NCI-H2227 (cell line): ENCODE results near the gene CCDC149.

Experiments
- DNase-seq: peaks from one replicate; lab custom pipeline; 2025; ENCODE audit not compliant: unreplicated experiment; lab: John Stamatoyannopoulos, UW

Gene CCDC149

DNA sequence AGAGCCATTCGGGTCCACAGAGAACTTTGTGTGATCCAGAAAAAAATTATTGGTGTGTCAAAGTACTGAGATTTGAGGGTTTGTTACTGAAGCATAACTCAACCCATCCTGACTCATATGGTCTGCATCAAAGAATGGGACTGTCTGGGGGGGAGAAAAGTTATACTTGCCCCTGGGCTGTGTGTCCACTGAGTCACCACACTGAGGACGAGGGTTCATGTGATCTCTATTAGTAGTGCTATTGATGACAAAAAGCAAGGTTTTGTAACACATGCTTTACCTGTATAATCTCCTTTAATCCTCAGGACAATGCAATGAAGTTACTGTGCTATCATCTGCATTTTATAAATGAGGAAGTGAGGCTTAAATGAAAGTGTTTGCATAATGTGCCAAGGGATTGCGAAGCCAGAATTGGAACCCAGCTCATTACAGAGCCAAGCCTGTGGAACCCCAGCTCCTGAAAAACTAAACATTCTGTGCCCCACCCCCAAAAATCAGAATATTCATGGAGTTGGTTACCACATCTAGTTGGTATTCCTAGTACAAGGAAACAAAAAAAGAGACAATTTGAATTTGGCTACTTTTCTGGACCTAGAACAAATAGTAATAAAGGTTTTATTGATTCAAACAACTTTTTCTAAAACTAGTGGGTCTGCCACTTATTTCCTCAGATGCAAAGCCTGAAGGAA, 31.2 kb downstream of the CCDC149 start:
- DNase-seq, result no peak

DNA sequence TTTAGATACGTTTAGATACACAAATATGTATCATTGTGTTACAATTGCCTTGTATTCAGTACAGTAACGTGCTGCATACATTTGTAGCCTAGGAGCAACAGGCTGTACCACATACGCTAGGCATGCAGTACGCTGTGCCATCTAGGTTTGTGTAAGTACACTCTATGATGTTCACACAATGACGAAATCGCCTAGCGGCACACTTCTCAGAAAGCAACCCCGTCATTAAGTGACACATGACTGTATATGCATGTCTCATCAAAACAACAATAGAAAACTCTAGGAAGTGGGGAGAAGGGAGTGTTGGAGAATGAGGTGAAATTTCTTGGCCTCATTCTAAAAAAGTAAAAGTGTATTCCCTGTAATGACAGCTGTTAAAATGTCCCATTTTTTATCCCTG, 32.7 kb downstream of the CCDC149 start:
- DNase-seq, result peak; percentile 27

GRCh38 chr4:24878636-24879016, 34.2 kb downstream of the CCDC149 start:
- no peak for DNase-seq

- no peak for DNase-seq
These were observed 34.8 kb downstream of the CCDC149 start for GRCh38 chr4:24877868-24878635.

GRCh38 chr4:24876431-24876830, 36.4 kb downstream of the CCDC149 start:
- no peak for DNase-seq

DNA sequence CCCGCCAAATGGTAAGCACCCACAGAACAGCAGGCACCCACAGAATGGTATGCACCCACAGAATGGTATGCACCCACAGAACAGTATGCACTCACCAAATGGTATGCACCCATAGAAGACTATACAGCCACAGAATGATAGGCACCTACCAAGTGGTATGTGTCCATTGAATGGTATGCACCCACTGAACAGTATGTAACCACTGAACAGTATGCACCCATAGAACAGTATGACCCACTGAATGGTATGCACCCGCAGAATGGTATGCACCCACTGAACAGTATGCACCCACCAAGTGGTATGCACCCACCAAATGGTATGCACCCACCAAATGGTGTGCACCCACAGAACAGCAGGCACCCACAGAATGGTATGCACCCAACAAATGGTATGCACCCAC, 40.1 kb downstream of the CCDC149 start:
- no peak for DNase-seq

DNA sequence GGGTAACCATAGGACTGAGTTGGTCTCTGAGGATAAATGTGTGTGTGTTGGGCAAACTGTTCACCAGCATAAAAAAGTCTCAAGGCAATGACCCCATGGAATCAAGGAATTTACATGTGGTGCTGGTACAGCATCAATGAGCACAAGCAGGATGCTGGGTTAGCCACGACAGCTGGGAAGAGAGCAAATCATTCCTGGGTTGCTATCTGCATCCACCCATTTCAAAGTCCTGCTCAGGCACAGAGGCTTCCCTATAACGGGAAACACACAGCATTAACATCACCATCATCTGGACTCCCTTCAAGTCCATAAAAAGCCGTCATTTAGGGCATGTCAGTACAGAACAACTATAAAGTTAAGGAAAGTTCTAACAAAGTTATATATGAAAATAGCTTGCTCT, 41.6 kb downstream of the CCDC149 start:
- no peak for DNase-seq

GRCh38 chr4:24867766-24868296, 45.0 kb downstream of the CCDC149 start:
- no peak for DNase-seq

GRCh38 chr4:24867251-24867650, 45.6 kb downstream of the CCDC149 start:
- no peak for DNase-seq

DNA sequence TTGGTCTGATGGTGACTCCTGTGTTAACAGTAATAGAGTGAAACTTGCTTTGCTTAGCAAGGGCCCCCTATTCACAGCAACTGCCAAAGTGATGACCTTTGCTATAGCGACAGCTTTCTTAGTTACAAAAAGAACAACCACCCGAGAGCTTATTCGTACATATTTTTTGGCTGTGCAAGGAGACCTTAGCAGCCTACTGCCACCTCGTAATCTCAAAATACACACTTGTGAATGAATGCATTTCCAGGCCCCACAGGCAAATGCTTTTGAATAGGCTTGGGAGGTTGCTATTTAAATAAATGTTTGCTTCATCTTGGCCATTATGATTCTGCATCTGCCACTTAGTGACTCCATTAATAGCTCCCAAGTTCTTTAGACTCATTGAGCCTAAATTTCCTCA, 47.4 kb downstream of the CCDC149 start:
- DNase-seq, result no peak

DNA sequence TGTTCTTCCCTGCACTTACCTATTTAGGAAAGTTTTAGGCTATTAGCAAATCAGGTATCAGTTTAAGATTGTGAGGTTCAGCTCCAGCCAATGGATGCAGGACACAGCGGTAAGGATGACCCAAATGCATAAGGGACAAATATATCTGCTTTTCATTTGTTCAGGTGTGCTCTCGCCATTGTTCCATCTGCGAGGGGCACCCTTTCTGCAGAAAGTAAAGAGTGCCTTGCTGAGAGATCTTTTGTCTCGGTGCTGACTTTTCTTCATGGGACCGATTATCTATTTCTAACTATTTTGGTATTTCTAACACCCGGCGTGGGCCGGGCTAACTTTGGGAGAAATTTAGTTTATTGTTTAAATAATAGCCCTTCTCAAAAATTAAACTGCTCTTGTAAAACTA, 49.0 kb downstream of the CCDC149 start:
- no peak for DNase-seq

GRCh38 chr4:24862073-24862751, 50.6 kb downstream of the CCDC149 start:
- no peak for DNase-seq

GRCh38 chr4:24858550-24858949, 54.3 kb downstream of the CCDC149 start:
- no peak for DNase-seq

DNA sequence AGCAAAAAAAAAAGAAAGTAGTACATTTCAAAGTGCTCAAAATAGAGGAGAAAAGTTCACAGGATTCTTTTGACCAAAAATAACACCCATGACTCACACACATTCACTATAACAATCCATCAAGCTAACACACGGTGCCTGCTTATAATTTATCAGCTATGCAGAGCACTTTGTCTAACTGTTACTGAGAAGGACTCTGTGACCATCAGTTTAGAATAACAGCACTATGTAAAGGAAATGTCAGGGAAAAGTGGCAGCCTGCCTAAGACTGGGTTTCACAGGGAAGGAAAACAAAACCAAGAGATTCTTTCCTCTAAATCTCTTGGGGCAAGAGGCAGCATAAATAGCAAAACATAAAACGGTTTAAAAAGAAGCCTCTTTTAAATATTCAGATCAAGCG, 54.8 kb downstream of the CCDC149 start:
- no peak for DNase-seq

GRCh38 chr4:24856586-24856985, 56.3 kb downstream of the CCDC149 start:
- no peak for DNase-seq

DNA sequence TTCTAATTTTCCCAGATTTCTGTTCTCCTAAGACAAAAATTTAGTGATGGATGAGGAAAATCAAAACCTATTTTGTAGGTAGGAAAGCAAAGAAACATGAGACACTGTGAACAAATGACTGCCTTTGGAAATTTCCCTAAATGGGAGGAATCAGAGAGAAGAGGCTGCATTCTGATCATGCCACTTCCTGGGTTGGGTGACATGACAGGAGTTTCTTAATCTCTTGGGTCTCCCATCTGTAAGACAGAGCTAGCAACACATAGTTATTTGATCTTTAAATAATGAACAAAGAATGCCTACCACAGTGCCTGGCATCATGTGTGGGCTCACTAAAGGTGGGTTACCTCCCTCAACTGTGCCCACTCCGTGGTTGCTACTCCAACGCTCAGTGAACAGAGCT, 57.1 kb downstream of the CCDC149 start:
- no peak for DNase-seq

GRCh38 chr4:24853142-24853541, 59.7 kb downstream of the CCDC149 start:
- DNase-seq, result no peak

GRCh38 chr4:24850674-24851073, 62.2 kb downstream of the CCDC149 start:
- no peak for DNase-seq

DNA sequence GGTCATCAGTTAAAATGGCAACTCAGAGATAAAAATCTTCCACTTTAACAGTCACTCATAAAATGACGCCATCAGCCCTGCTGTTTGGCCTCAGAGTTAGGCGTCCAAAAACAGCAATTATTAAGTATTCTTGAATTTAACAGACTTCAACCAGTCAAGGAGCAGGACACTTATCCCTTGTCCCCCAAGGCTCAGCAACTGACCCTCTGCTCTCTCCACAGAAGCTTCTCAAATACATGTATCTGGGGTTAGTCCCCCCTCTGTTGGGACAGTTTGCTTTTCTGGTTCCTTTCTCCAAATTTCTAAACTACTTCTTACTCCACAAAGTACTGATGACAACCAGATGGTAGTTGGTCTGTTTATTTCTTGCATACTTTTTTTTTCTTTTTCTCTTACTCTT, 63.1 kb downstream of the CCDC149 start:
- no peak for DNase-seq

DNA sequence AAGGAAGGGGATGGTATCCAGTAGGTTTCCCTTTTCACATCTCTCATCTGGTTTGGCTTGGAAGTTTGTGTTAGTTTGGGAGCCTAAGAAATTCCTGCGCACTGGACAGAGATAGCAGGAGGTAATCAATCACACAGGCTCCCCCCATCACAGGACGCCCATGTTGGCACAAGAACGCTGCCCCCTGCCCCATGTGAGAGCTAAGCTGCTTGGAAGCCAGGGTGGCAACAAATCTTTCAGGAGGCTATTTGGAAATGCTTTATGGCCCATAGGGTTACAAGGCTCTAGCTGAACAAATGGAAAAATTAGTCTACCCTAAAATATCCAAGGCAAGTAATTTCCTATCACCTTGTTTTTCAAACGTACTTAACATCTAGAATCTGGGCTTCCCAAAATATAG, 63.5 kb downstream of the CCDC149 start:
- no peak for DNase-seq

GRCh38 chr4:24846716-24847115, 66.1 kb downstream of the CCDC149 start:
- no peak for DNase-seq

GRCh38 chr4:24845902-24846301, 66.9 kb downstream of the CCDC149 start:
- no peak for DNase-seq
